NB4 (cell line): ENCODE data around the gene GSTM4.

Experiments
- CTCF ChIP-seq: IDR thresholded peaks from one replicate; pipeline ENCODE4 v1.5.1; 2012; ENCODE audit warnings: low read depth, low read length
- MAX ChIP-seq: IDR thresholded peaks from 2 replicates; pipeline ENCODE4 v1.6.1; 2011; ENCODE audit warnings: low read depth, low read length

- TF ChIP-seq CTCF (no peak), MAX (no peak)
Observed at GRCh38 chr1:109653306-109653705, 2.6 kb upstream of the GSTM4 start.
